ENCODE results near the gene PLSCR3. TPM values are rescaled to one million over a fixed set of nuclear protein-coding genes. Genes with fewer than 3 reads are reported as not detected.

Gene PLSCR3
- total and polyA plus RNA-seq, 2 experiments from 2014 or later = 30.0 to 34.3 TPM

DNA sequence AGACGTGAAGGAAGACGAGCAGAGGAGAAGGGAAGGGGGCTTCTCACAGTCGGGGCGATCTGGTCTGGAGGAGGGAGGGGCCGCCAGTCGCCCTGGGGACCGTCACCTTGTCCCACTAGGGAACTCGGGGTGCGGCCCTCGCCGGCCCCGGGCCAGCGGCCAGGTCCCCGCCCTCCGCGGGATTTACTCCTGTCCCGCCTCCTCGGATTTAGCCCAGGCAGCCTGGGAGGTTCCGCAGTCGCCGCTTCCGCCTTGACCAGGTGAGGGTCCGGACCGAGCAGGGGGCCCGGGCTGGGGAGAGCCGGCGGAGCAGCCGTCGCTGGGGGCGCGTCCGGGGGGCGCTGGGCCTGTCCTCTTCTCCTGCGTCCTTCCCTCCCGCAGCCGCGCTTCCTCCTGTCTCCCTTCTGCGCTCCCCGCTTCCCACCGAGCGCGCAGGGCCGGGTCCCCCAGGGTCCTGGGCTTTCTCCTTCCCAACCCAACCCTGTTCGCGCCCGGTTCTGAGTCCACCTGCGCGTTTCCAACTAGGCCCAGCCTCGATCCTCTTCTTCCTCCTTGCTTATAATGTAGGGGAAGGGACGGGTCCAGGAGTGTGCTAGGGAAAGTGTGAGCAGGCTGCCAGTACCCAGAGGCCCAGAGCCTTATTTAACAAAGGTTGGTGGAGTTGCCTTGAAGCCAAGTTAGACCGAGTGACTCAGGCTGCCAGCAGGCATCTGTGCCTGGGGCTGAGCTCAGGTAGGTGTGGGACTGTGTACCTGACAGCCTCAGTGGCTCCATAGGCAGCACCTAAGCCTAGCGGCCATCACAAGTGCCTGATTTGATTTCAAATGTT, 13.3 kb downstream of the PLSCR3 start, which contains the start of gene TNK1:
TSS of gene TNK1 (plus strand) at position 235 of the 829 bp plus-strand sequence. CDS start 1,838 bp downstream, outside the sequence.
- no peak within 1 kb of the TSS for H3K27ac ChIP-seq (ENCODE audit: low read depth)
- ATAC-seq = peak; percentile 40
- no peak within 1 kb of the TSS for H3K27ac Mint-ChIP-seq
- H3K4me3 Mint-ChIP-seq = peak within 1 kb of the TSS; percentile 79
- H4K20me1 ChIP-seq (replicated peaks; ENCODE audit: insufficient read depth) = no peaks in the 10 kb centered on the region
- no peaks in the 10 kb centered on the region for H3K79me2 ChIP-seq (replicated peaks; ENCODE audit: insufficient read depth)
- H3K4me2 ChIP-seq = peak within 1 kb of the TSS; percentile 98
- peak; percentile 73 for DNase-seq (ENCODE audit: low spot score)
- peaks cover 13% of the 10 kb centered on the region for H3K9me3 Mint-ChIP-seq
- H3K4me1 Mint-ChIP-seq = peaks cover 21% of the 10 kb centered on the region
- TF ChIP-seq CREB1 (CRISPR knock-in tag; IDR thresholded peaks at IDR 0.05; ENCODE audit: low read depth) (no peak), ZNF331 (CRISPR knock-in tag; IDR thresholded peaks at IDR 0.05; ENCODE audit: low read depth) (no peak), POLR2AphosphoS5 (IDR thresholded peaks at IDR 0.05; ENCODE audit: low read depth) (peak; percentile 78), EZH2phosphoT487 (IDR thresholded peaks at IDR 0.05; ENCODE audit: unreplicated experiment) (no peak), NANOG (IDR thresholded peaks at IDR 0.05; ENCODE audit: borderline replicate concordance) (no peak)
- TF ChIP-seq, protein P1, sequence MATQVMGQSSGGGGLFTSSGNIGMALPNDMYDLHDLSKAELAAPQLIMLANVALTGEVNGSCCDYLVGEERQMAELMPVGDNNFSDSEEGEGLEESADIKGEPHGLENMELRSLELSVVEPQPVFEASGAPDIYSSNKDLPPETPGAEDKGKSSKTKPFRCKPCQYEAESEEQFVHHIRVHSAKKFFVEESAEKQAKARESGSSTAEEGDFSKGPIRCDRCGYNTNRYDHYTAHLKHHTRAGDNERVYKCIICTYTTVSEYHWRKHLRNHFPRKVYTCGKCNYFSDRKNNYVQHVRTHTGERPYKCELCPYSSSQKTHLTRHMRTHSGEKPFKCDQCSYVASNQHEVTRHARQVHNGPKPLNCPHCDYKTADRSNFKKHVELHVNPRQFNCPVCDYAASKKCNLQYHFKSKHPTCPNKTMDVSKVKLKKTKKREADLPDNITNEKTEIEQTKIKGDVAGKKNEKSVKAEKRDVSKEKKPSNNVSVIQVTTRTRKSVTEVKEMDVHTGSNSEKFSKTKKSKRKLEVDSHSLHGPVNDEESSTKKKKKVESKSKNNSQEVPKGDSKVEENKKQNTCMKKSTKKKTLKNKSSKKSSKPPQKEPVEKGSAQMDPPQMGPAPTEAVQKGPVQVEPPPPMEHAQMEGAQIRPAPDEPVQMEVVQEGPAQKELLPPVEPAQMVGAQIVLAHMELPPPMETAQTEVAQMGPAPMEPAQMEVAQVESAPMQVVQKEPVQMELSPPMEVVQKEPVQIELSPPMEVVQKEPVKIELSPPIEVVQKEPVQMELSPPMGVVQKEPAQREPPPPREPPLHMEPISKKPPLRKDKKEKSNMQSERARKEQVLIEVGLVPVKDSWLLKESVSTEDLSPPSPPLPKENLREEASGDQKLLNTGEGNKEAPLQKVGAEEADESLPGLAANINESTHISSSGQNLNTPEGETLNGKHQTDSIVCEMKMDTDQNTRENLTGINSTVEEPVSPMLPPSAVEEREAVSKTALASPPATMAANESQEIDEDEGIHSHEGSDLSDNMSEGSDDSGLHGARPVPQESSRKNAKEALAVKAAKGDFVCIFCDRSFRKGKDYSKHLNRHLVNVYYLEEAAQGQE (IDR thresholded peaks at IDR 0.05; ENCODE audit: unreplicated experiment) = no peak
- TF ChIP-seq, protein P2, sequence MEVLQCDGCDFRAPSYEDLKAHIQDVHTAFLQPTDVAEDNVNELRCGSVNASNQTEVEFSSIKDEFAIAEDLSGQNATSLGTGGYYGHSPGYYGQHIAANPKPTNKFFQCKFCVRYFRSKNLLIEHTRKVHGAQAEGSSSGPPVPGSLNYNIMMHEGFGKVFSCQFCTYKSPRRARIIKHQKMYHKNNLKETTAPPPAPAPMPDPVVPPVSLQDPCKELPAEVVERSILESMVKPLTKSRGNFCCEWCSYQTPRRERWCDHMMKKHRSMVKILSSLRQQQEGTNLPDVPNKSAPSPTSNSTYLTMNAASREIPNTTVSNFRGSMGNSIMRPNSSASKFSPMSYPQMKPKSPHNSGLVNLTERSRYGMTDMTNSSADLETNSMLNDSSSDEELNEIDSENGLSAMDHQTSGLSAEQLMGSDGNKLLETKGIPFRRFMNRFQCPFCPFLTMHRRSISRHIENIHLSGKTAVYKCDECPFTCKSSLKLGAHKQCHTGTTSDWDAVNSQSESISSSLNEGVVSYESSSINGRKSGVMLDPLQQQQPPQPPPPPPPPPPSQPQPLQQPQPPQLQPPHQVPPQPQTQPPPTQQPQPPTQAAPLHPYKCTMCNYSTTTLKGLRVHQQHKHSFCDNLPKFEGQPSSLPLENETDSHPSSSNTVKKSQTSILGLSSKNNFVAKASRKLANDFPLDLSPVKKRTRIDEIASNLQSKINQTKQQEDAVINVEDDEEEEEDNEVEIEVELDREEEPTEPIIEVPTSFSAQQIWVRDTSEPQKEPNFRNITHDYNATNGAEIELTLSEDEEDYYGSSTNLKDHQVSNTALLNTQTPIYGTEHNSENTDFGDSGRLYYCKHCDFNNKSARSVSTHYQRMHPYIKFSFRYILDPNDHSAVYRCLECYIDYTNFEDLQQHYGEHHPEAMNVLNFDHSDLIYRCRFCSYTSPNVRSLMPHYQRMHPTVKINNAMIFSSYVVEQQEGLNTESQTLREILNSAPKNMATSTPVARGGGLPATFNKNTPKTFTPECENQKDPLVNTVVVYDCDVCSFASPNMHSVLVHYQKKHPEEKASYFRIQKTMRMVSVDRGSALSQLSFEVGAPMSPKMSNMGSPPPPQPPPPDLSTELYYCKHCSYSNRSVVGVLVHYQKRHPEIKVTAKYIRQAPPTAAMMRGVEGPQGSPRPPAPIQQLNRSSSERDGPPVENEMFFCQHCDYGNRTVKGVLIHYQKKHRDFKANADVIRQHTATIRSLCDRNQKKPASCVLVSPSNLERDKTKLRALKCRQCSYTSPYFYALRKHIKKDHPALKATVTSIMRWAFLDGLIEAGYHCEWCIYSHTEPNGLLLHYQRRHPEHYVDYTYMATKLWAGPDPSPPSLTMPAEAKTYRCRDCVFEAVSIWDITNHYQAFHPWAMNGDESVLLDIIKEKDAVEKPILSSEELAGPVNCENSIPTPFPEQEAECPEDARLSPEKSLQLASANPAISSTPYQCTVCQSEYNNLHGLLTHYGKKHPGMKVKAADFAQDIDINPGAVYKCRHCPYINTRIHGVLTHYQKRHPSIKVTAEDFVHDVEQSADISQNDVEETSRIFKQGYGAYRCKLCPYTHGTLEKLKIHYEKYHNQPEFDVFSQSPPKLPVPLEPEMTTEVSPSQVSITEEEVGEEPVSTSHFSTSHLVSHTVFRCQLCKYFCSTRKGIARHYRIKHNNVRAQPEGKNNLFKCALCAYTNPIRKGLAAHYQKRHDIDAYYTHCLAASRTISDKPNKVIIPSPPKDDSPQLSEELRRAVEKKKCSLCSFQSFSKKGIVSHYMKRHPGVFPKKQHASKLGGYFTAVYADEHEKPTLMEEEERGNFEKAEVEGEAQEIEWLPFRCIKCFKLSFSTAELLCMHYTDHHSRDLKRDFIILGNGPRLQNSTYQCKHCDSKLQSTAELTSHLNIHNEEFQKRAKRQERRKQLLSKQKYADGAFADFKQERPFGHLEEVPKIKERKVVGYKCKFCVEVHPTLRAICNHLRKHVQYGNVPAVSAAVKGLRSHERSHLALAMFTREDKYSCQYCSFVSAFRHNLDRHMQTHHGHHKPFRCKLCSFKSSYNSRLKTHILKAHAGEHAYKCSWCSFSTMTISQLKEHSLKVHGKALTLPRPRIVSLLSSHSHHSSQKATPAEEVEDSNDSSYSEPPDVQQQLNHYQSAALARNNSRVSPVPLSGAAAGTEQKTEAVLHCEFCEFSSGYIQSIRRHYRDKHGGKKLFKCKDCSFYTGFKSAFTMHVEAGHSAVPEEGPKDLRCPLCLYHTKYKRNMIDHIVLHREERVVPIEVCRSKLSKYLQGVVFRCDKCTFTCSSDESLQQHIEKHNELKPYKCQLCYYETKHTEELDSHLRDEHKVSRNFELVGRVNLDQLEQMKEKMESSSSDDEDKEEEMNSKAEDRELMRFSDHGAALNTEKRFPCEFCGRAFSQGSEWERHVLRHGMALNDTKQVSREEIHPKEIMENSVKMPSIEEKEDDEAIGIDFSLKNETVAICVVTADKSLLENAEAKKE (CRISPR knock-in tag; IDR thresholded peaks at IDR 0.05) = no peak
- peaks cover 17% of the 10 kb centered on the region for H3K4me1 ChIP-seq (ENCODE audit: insufficient read depth)
- peaks cover 41% of the 10 kb centered on the region for H3K27me3 Mint-ChIP-seq (ENCODE audit: insufficient read depth, low read depth, poor library complexity)
- no peaks in the 10 kb centered on the region; the same call in 1 of the 2 replicates for H3K36me3 ChIP-seq (ENCODE audit: insufficient read depth)
- H2AFZ ChIP-seq = peak within 1 kb of the TSS; percentile 99
- peaks cover 7% of the 10 kb centered on the region; the same call in 2 of the 3 replicates for H3K36me3 Mint-ChIP-seq (ENCODE audit: low read depth)
- H3K4me3 ChIP-seq = peak within 1 kb of the TSS; percentile 76
- H3K9me2 ChIP-seq (ENCODE audit: insufficient read depth) = no peaks in the 10 kb centered on the region
- H3K27me3 ChIP-seq (ENCODE audit: insufficient read depth) = peaks cover 42% of the 10 kb centered on the region
- peaks cover 23% of the 10 kb centered on the region; the same call in 1 of the 2 replicates for H3F3A ChIP-seq (replicated peaks; ENCODE audit: low read depth)

Measured in GM23338 (cell line).